H1 (cell line): Measurements from ENCODE around the gene CDKN1A. TPM values are rescaled to one million over a fixed set of nuclear protein-coding genes. Genes with fewer than 3 reads are reported as not detected.

ENCODE experiments used
- CTCF ChIA-PET: fragments of 300-600 bp; sonication (Branson Sonifier 250); formaldehyde crosslinking; loops from one replicate; lab custom pipeline; 2021; ENCODE audit not compliant: partially characterized antibody; lab: Charles Lee
- POLR2A ChIA-PET: fragments of 300-600 bp; sonication (Branson Sonifier 250); formaldehyde crosslinking; loops from one replicate; lab custom pipeline; 2021; ENCODE audit warnings: inconsistent platforms; ENCODE audit not compliant: partially characterized antibody; lab: Charles Lee
- DNase-seq, 2 experiments: peaks; one replicate each; pipeline versions ENCODE4 v3.0.0 to v3.0.0-alpha.2; 2010 to 2022; ENCODE audit warnings: low spot score in 2 of 2, low read depth in 1 of 2, mixed read lengths in 1 of 2
- FAIRE-seq: peaks from 2 replicates; lab custom pipeline; 2011; peaks lifted over from hg19 to GRCh38; lab: Jason Lieb, UNC
- H2AFZ ChIP-seq: 2 replicates; pipeline ENCODE4 v1.8.1; 2012; ENCODE audit warnings: low read length, inconsistent platforms
- H2AK5ac ChIP-seq: 2 replicates; pipeline ENCODE4 v1.6.1; 2013; ENCODE audit warnings: low read depth, low read length
- H2BK120ac ChIP-seq: replicated peaks from 2 replicates; pipeline ENCODE3; 2013; ENCODE audit warnings: low read depth, low read length, inconsistent platforms
- H2BK12ac ChIP-seq: 2 replicates; pipeline ENCODE4 v1.6.1; 2013; ENCODE audit warnings: low read depth, low read length
- H2BK15ac ChIP-seq: 2 replicates; pipeline ENCODE4 v1.6.1; 2013; ENCODE audit warnings: low read length
- H2BK20ac ChIP-seq: 2 replicates; pipeline ENCODE4 v1.6.1; 2013; ENCODE audit warnings: low read length
- H2BK5ac ChIP-seq: 2 replicates; pipeline ENCODE4 v1.6.1; 2013; ENCODE audit warnings: low read depth, low read length
- H3K14ac ChIP-seq: 2 replicates; pipeline ENCODE4 v1.6.1; 2013; ENCODE audit warnings: inconsistent platforms; ENCODE audit not compliant: insufficient read length
- H3K18ac ChIP-seq: 2 replicates; pipeline ENCODE4 v1.6.1; 2013; ENCODE audit warnings: low read length; ENCODE audit errors: extremely low read depth
- H3K23ac ChIP-seq: 2 replicates; pipeline ENCODE4 v1.6.1; 2013; ENCODE audit warnings: inconsistent platforms; ENCODE audit not compliant: insufficient read length
- H3K23me2 ChIP-seq: 2 replicates; pipeline ENCODE4 v1.6.1; 2013; ENCODE audit warnings: low read depth, low read length
- H3K27ac ChIP-seq: 2 replicates; pipeline ENCODE4 v1.6.1; 2011; ENCODE audit warnings: low read depth, low read length, inconsistent platforms
- H3K27me3 ChIP-seq, 4 experiments: replicated peaks in 1 of 4; 1 replicate in 1 of 4; 2 replicates in 3 of 4; pipeline versions ENCODE4 v1.6.1 to v1.8.1; 2011 to 2013; ENCODE audit warnings: low read length in 3 of 4, mild to moderate bottlenecking in 3 of 4, inconsistent platforms in 2 of 4, mixed read lengths in 2 of 4, moderate library complexity in 1 of 4; ENCODE audit not compliant: control insufficient read depth in 3 of 4, insufficient read depth in 3 of 4; ENCODE audit errors: extremely low read depth in 1 of 4
- H3K36me3 ChIP-seq, 4 experiments: 2 replicates each; pipeline versions ENCODE4 v1.6.1 to v1.8.1; 2011 to 2013; ENCODE audit warnings: mild to moderate bottlenecking in 4 of 4, low read length in 3 of 4, moderate library complexity in 2 of 4, control low read depth in 1 of 4, inconsistent platforms in 1 of 4; ENCODE audit not compliant: insufficient read depth in 4 of 4, control insufficient read depth in 2 of 4
- H3K4ac ChIP-seq: replicated peaks from 2 replicates; pipeline ENCODE3; 2013; ENCODE audit warnings: low read length, low read depth, mixed read lengths, inconsistent platforms; ENCODE audit not compliant: insufficient read length
- H3K4me1 ChIP-seq, 4 experiments: replicated peaks in 1 of 4; 1 replicate in 1 of 4; 2 replicates in 3 of 4; pipeline versions ENCODE4 v1.6.1 to v1.8.1; 2011 to 2013; ENCODE audit warnings: low read length in 3 of 4, inconsistent platforms in 2 of 4, mixed read lengths in 1 of 4; ENCODE audit not compliant: insufficient read depth in 4 of 4, control insufficient read depth in 3 of 4
- H3K4me2 ChIP-seq, 2 experiments: 2 replicates each; pipeline versions ENCODE4 v1.6.1 to v1.8.1; 2011 to 2013; ENCODE audit warnings: low read depth in 2 of 2, low read length in 2 of 2, control low read depth in 1 of 2, inconsistent platforms in 1 of 2, mild to moderate bottlenecking in 1 of 2; ENCODE audit not compliant: insufficient read depth in 1 of 2
- H3K4me3 ChIP-seq, 4 experiments: fragments of 200-600, 300-600 bp in 1 of 4; sonication (generic), shearing (Covaris generic), sonication (Bioruptor Twin) in 1 of 4; 2 replicates each; pipeline versions ENCODE4 v1.5.1 to v1.8.1; 2011 to 2016; ENCODE audit warnings: low read length in 4 of 4, low read depth in 3 of 4, control low read depth in 2 of 4, inconsistent platforms in 2 of 4, mild to moderate bottlenecking in 2 of 4, mixed read lengths in 1 of 4, moderate library complexity in 1 of 4; ENCODE audit not compliant: insufficient read depth in 2 of 4; ENCODE audit errors: extremely low read depth in 1 of 4
- H3K56ac ChIP-seq: replicated peaks from 2 replicates; pipeline ENCODE3; 2013; ENCODE audit warnings: low read depth, mild to moderate bottlenecking, mixed read lengths, low read length, inconsistent platforms; ENCODE audit not compliant: insufficient read length
- H3K79me1 ChIP-seq: 2 replicates; pipeline ENCODE4 v1.6.1; 2013; ENCODE audit warnings: low read depth, low read length, control low read depth
- H3K79me2 ChIP-seq, 2 experiments: 2 replicates each; pipeline versions ENCODE4 v1.6.1 to v1.8.1; 2012 to 2013; ENCODE audit warnings: low read length in 2 of 2, mild to moderate bottlenecking in 2 of 2, inconsistent platforms in 1 of 2; ENCODE audit not compliant: insufficient read depth in 2 of 2, control insufficient read depth in 1 of 2
- H3K9ac ChIP-seq, 4 experiments: replicated peaks in 1 of 4; 1 replicate in 1 of 4; 2 replicates in 3 of 4; pipeline versions ENCODE4 v1.6.1 to v1.8.1; 2011 to 2013; ENCODE audit warnings: low read depth in 3 of 4, low read length in 3 of 4, control low read depth in 2 of 4, mild to moderate bottlenecking in 2 of 4, moderate library complexity in 2 of 4, inconsistent platforms in 1 of 4; ENCODE audit errors: extremely low read depth in 1 of 4
- H3K9me3 ChIP-seq, 2 experiments: 2 replicates each; pipeline versions ENCODE4 v1.6.1 to v1.8.1; 2012 to 2013; ENCODE audit warnings: mild to moderate bottlenecking in 2 of 2, moderate library complexity in 2 of 2, control low read depth in 1 of 2, inconsistent platforms in 1 of 2, low read depth in 1 of 2, low read length in 1 of 2, mixed read lengths in 1 of 2; ENCODE audit not compliant: insufficient read depth in 2 of 2
- H4K20me1 ChIP-seq, 2 experiments: replicated peaks in 1 of 2; 2 replicates each; pipeline versions ENCODE3 to v1.8.1; 2011 to 2013; ENCODE audit warnings: inconsistent platforms in 2 of 2, low read length in 2 of 2, mild to moderate bottlenecking in 1 of 2; ENCODE audit not compliant: insufficient read depth in 2 of 2, control insufficient read depth in 1 of 2
- H4K5ac ChIP-seq: 2 replicates; pipeline ENCODE4 v1.6.1; 2013; ENCODE audit warnings: low read length, low read depth, mixed read lengths, inconsistent platforms; ENCODE audit not compliant: insufficient read length
- H4K8ac ChIP-seq: 2 replicates; pipeline ENCODE4 v1.8.0; 2013; ENCODE audit warnings: mild to moderate bottlenecking, moderate library complexity, low read length, inconsistent platforms; ENCODE audit not compliant: insufficient read depth; ENCODE audit errors: extremely low read depth
- H4K91ac ChIP-seq: replicated peaks from 2 replicates; pipeline ENCODE3; 2013; ENCODE audit warnings: low read length, mixed read lengths, inconsistent platforms; ENCODE audit not compliant: insufficient read length
- BRCA1 ChIP-seq: IDR thresholded peaks from 2 replicates; pipeline ENCODE4 v1.6.1; 2012; ENCODE audit warnings: low read depth, low read length, improper control_type of control experiment
- E2F6 ChIP-seq: IDR thresholded peaks from 2 replicates; pipeline ENCODE4 v1.6.1; 2012; ENCODE audit warnings: inconsistent platforms
- EP300 ChIP-seq, 2 experiments: IDR thresholded peaks; 1 replicate in 1 of 2; 2 replicates in 1 of 2; pipeline ENCODE4 v1.6.1; 2011 to 2012; ENCODE audit warnings: low read depth in 2 of 2, low read length in 2 of 2, mild to moderate bottlenecking in 2 of 2, borderline replicate concordance in 1 of 2, inconsistent platforms in 1 of 2, moderate library complexity in 1 of 2
- KDM1A ChIP-seq: fragments of 200-600, 300-600 bp; sonication (generic); IDR thresholded peaks from 2 replicates; pipeline ENCODE4 v1.7.1; 2016; ENCODE audit warnings: mild to moderate bottlenecking, low read length, borderline replicate concordance
- PHF8 ChIP-seq: fragments of 200-600 bp; sonication (generic); conservative IDR thresholded peaks from 2 replicates; pipeline ENCODE4 v1.7.1; 2012; ENCODE audit warnings: low read depth, mild to moderate bottlenecking, inconsistent platforms, low read length, moderate library complexity
- RAD21 ChIP-seq, 2 experiments: IDR thresholded peaks in 1 of 2; conservative IDR thresholded peaks in 1 of 2; 2 replicates each; pipeline ENCODE4 v1.6.1; 2011; ENCODE audit warnings: low read depth in 2 of 2, low read length in 2 of 2, improper control_type of control experiment in 1 of 2, inconsistent platforms in 1 of 2, mild to moderate bottlenecking in 1 of 2, moderate library complexity in 1 of 2
- SIRT6 ChIP-seq: IDR thresholded peaks from one replicate; pipeline ENCODE4 v1.7.1; 2012; ENCODE audit warnings: low read length, inconsistent platforms
- SIX5 ChIP-seq: IDR thresholded peaks from 2 replicates; pipeline ENCODE4 v1.6.1; 2011; ENCODE audit warnings: mild to moderate bottlenecking, low read depth, low read length
- SP4 ChIP-seq: IDR thresholded peaks from 2 replicates; pipeline ENCODE4 v1.6.1; 2012; ENCODE audit warnings: low read length, inconsistent platforms
- SUZ12 ChIP-seq: fragments of 200-600 bp; sonication (generic); IDR thresholded peaks from 2 replicates; pipeline ENCODE4 v1.6.1; 2012; ENCODE audit warnings: mild to moderate bottlenecking, inconsistent platforms, low read length, moderate library complexity, mixed read lengths
- WGBS, 2 experiments: shearing (Covaris generic) in 1 of 2; methylation state at CpG; one replicate each; pipeline versions ENCODE4 v1.1.6 to v1.1.7; 2013 to 2015; ENCODE audit warnings: low lambda C conversion rate in 2 of 2, mixed read lengths in 2 of 2, inconsistent platforms in 1 of 2, low coverage in 1 of 2, missing lambda C conversion rate in 1 of 2; ENCODE audit not compliant: insufficient replicate concordance in 2 of 2, insufficient coverage in 1 of 2, insufficient read length in 1 of 2; ENCODE audit errors: extremely low coverage in 1 of 2, missing lambda C conversion rate in 1 of 2; 5-methylcytosine and 5-hydroxymethylcytosine counted together
- polyA plus RNA-seq, 7 experiments: library from polyadenylated mRNA; depleted of rRNA in 3 of 7; stranded (reverse) in 5 of 7; unstranded in 2 of 7; fragments of >200 nt in 5 of 7; fragments of 200-250 nt in 2 of 7; gene quantifications; 1 replicate in 5 of 7; 2 replicates in 1 of 7; 4 replicates in 1 of 7; pipeline versions ENCODE4 v1.2.1 to v1.2.3, GENCODE V29; 2011 to 2013; ENCODE audit warnings: missing spikeins in 2 of 7, mixed read lengths in 2 of 7
- total RNA-seq: library from RNA; stranded (reverse); fragmentation: NEBNext Ultra II Directional; extraction: Animal tissue kit (Norgen Biotek cat#: 25700); gene quantifications from 2 replicates; pipeline ENCODE4 v1.2.1, GENCODE V29; 2021

The CDKN1A gene
- total and polyA plus RNA-seq, 2 of the 8 experiments (the other 6 are each of a cell fraction or from before 2014, with no cell fraction given), result 15.2 to 36.0 TPM

- Histone ChIP-seq H2AK5ac (no peak overlapping the region), H3K4ac (no peak overlapping the region), H4K8ac (no peak overlapping the region), H3K56ac (no peak overlapping the region), H3K14ac (no peak overlapping the region), H2BK20ac (no peak overlapping the region), H3K18ac (no peak overlapping the region), H3K23me2 (peaks cover 7% of the 10 kb centered on the region; the same call in 1 of the 2 replicates), H2BK120ac (no peak overlapping the region), H3K9ac (no peak overlapping the region), H4K91ac (no peak overlapping the region), H2AFZ (no peak overlapping the region), H3K27ac (no peak overlapping the region), H2BK15ac (no peak overlapping the region), H3K4me3 (no peak overlapping the region), H3K4me1 (peaks cover 7 to 27% (median 17%) of the 10 kb centered on the region in 4 experiments), H3K23ac (no peak overlapping the region), H3K79me2 (no peaks in the 10 kb centered on the region), H3K79me1 (no peaks in the 10 kb centered on the region), H2BK5ac (no peak overlapping the region), H4K20me1 (no peaks in the 10 kb centered on the region), H3K36me3 (no peaks in the 10 kb centered on the region), H3K27me3 (no peaks in the 10 kb centered on the region; a peak in 2 of 7 replicates), H2BK12ac (no peak overlapping the region; the same call in 1 of the 2 replicates), H3K9me3 (no peaks in the 10 kb centered on the region), H3K4me2 (no peak overlapping the region), H4K5ac (no peak overlapping the region)
- no peak for FAIRE-seq
- TF ChIP-seq SUZ12, result no peak
- no peak for TF ChIP-seq BRCA1
- no peak for TF ChIP-seq RAD21 (IDR thresholded peaks at IDR 0.05 in 1 of 2, conservative IDR thresholded peaks at IDR 0.05 in 1 of 2; ENCODE audit: low read depth in 2 of 2, low read length in 2 of 2)
- TF ChIP-seq SIX5, result no peak
- TF ChIP-seq SP4, result no peak
- TF ChIP-seq PHF8, result no peak
- no peak for TF ChIP-seq E2F6
- no peak for TF ChIP-seq KDM1A
- no peak for TF ChIP-seq EP300 (IDR thresholded peaks at IDR 0.05; ENCODE audit: borderline replicate concordance in 1 of 2, low read depth in 2 of 2, low read length in 2 of 2)
- no peak for TF ChIP-seq SIRT6
- POLR2A ChIA-PET, result interaction anchor here (1.0 to 8.6 kb wide), 3 partner anchors 12 to 69 kb away, joined by 3 to 109 read pairs (median 3); partner anchors contain the start of gene CDKN1A
- 85% methylated on average over 4 of the region's 4 CpGs; no CpG with 5 or more reads in 1 of the 2 experiments for WGBS, 2 experiments
- no peak for DNase-seq
- CTCF ChIA-PET, result interaction anchor here (0.6 to 7.2 kb wide), 3 partner anchors 15 to 497 kb away, joined by 3 to 67 read pairs (median 4); partner anchors contain the start of gene CDKN1A
Observed at GRCh38 chr6:36665180-36665579, 13.3 kb upstream of the CDKN1A start.
